UCSD-AML1 (cell line): ENCODE results near the gene TENM4.
A peak's percentile ranks its signal among the peaks of the same experiment; 100 is the strongest.

ENCODE experiments used
- DNase-seq: peaks from one replicate; lab custom pipeline; 2025; ENCODE audit not compliant: unreplicated experiment; lab: John Stamatoyannopoulos, UW

Gene TENM4

GRCh38 chr11:78733031-78733430 is 707.8 kb downstream of the TENM4 start:
- DNase-seq: no peak

GRCh38 chr11:78732246-78732645 is 708.6 kb downstream of the TENM4 start:
- no peak for DNase-seq

GRCh38 chr11:78731027-78731426 is 709.8 kb downstream of the TENM4 start:
- no peak for DNase-seq

- DNase-seq: no peak
Measured at GRCh38 chr11:78730267-78730824, 710.5 kb downstream of the TENM4 start.

GRCh38 chr11:78727816-78728215 is 713.0 kb downstream of the TENM4 start:
- DNase-seq: peak; percentile 16

GRCh38 chr11:78725200-78725599 is 715.6 kb downstream of the TENM4 start:
- DNase-seq: no peak

- DNase-seq: no peak
Measured at GRCh38 chr11:78722786-78723185, 718.0 kb downstream of the TENM4 start.

- no peak for DNase-seq
Measured at GRCh38 chr11:78720281-78720989, 720.4 kb downstream of the TENM4 start.

GRCh38 chr11:78717041-78717440 is 723.8 kb downstream of the TENM4 start:
- no peak for DNase-seq

- peak; percentile 31 for DNase-seq
Measured at GRCh38 chr11:78715639-78716311, 725.1 kb downstream of the TENM4 start.

- DNase-seq: no peak
Measured at GRCh38 chr11:78714539-78714938, 726.3 kb downstream of the TENM4 start.

- DNase-seq: no peak
Measured at GRCh38 chr11:78711735-78712134, 729.1 kb downstream of the TENM4 start.

- no peak for DNase-seq
Measured at GRCh38 chr11:78710417-78710816, 730.4 kb downstream of the TENM4 start.

GRCh38 chr11:78708388-78708787 is 732.4 kb downstream of the TENM4 start:
- no peak for DNase-seq

GRCh38 chr11:78706551-78706950 is 734.3 kb downstream of the TENM4 start:
- DNase-seq: no peak

GRCh38 chr11:78704811-78705210 is 736.0 kb downstream of the TENM4 start:
- no peak for DNase-seq

GRCh38 chr11:78699609-78700135 is 741.2 kb downstream of the TENM4 start:
- DNase-seq: no peak

GRCh38 chr11:78698612-78699011 is 742.2 kb downstream of the TENM4 start:
- no peak for DNase-seq

- DNase-seq: no peak
Measured at GRCh38 chr11:78696177-78696576, 744.7 kb downstream of the TENM4 start.

GRCh38 chr11:78694152-78694551 is 746.7 kb downstream of the TENM4 start:
- no peak for DNase-seq

- DNase-seq: no peak
Measured at GRCh38 chr11:78691215-78691614, 749.6 kb downstream of the TENM4 start.

GRCh38 chr11:78690352-78690987 is 750.4 kb downstream of the TENM4 start:
- DNase-seq: no peak
